DND-41 (cell line): ENCODE data around the gene RALGAPA2.

Experiments
- ATAC-seq: fragments of 200-7000 bp; cut with Tn5 transposase; 3 replicates; pipeline ENCODE4 v1.9.1; 2021; ENCODE audit warnings: low read depth; ENCODE audit not compliant: insufficient read depth
- DNase-seq: peaks from one replicate; pipeline ENCODE4 v3.0.0-alpha.2; 2020
- H2AFZ ChIP-seq: 2 replicates; pipeline ENCODE4 v1.6.0; 2012; ENCODE audit warnings: low read depth, low read length
- H3K27ac ChIP-seq: 2 replicates; pipeline ENCODE4 v1.5.1; 2012; ENCODE audit warnings: low read length, inconsistent platforms
- H3K27me3 ChIP-seq: fragments of 200-600 bp; sonication (generic); 2 replicates; pipeline ENCODE4 v1.6.0; 2012; ENCODE audit warnings: low read length, mild to moderate bottlenecking, inconsistent platforms; ENCODE audit not compliant: insufficient read depth, poor library complexity
- H3K36me3 ChIP-seq: 2 replicates; pipeline ENCODE4 v1.5.1; 2012; ENCODE audit warnings: low read length, inconsistent platforms; ENCODE audit not compliant: insufficient read depth
- H3K4me1 ChIP-seq: 2 replicates; pipeline ENCODE4 v1.5.1; 2012; ENCODE audit warnings: mild to moderate bottlenecking, low read length; ENCODE audit not compliant: insufficient read depth
- H3K4me2 ChIP-seq: 2 replicates; pipeline ENCODE4 v1.6.0; 2012; ENCODE audit warnings: mild to moderate bottlenecking, moderate library complexity, low read length, inconsistent platforms; ENCODE audit not compliant: insufficient read depth
- H3K4me3 ChIP-seq, 2 experiments: fragments of 200-600 bp in 1 of 2; shearing (Covaris generic) in 1 of 2; 2 replicates each; pipeline ENCODE4 v1.5.1; 2012 to 2016; ENCODE audit warnings: inconsistent platforms in 2 of 2, low read length in 2 of 2, mild to moderate bottlenecking in 2 of 2, low read depth in 1 of 2, moderate library complexity in 1 of 2
- H3K79me2 ChIP-seq: 2 replicates; pipeline ENCODE4 v1.6.0; 2012; ENCODE audit warnings: low read length, inconsistent platforms; ENCODE audit not compliant: insufficient read depth
- H3K9ac ChIP-seq: 2 replicates; pipeline ENCODE4 v1.6.0; 2012; ENCODE audit warnings: low read depth, mild to moderate bottlenecking, inconsistent platforms, low read length, moderate library complexity
- H3K9me3 ChIP-seq: 2 replicates; pipeline ENCODE4 v1.5.1; 2012; ENCODE audit warnings: low read length, moderate library complexity, mild to moderate bottlenecking, inconsistent platforms; ENCODE audit not compliant: insufficient read depth, severe bottlenecking
- H4K20me1 ChIP-seq: 2 replicates; pipeline ENCODE4 v1.6.0; 2012; ENCODE audit warnings: low read length; ENCODE audit not compliant: insufficient read depth
- CTCF ChIP-seq: IDR thresholded peaks from 2 replicates; pipeline ENCODE4 v1.5.1; 2012; ENCODE audit warnings: borderline replicate concordance, low read length, moderate library complexity, mild to moderate bottlenecking; ENCODE audit not compliant: poor library complexity, severe bottlenecking; ENCODE audit errors: extremely low read depth
- EZH2 ChIP-seq: IDR thresholded peaks from 3 replicates; pipeline ENCODE4 v1.6.1; 2012; ENCODE audit warnings: borderline replicate concordance, low read depth, mild to moderate bottlenecking, moderate library complexity, low read length, inconsistent platforms; ENCODE audit not compliant: severe bottlenecking

The RALGAPA2 gene

GRCh38 chr20:20571068-20571780, 141.2 kb downstream of the RALGAPA2 start:
- H3K4me3 ChIP-seq: no peak overlapping the region
- no peak overlapping the region for H3K4me2 ChIP-seq
- H3K79me2 ChIP-seq: no peaks in the 10 kb centered on the region
- no peak overlapping the region for H2AFZ ChIP-seq
- H3K27ac ChIP-seq: no peak overlapping the region
- peaks cover 16% of the 10 kb centered on the region for H3K36me3 ChIP-seq
- no peaks in the 10 kb centered on the region for H4K20me1 ChIP-seq
- no peak for DNase-seq
- H3K27me3 ChIP-seq: no peaks in the 10 kb centered on the region
- ATAC-seq: no peak
- H3K4me1 ChIP-seq: no peaks in the 10 kb centered on the region
- no peaks in the 10 kb centered on the region for H3K9me3 ChIP-seq
- TF ChIP-seq CTCF: no peak
- no peak for TF ChIP-seq EZH2
- no peak overlapping the region for H3K9ac ChIP-seq

- no peaks in the 10 kb centered on the region for H3K4me1 ChIP-seq
- H3K27ac ChIP-seq: no peak overlapping the region
- H3K4me3 ChIP-seq: no peak overlapping the region
- H3K9ac ChIP-seq: no peak overlapping the region
- H3K79me2 ChIP-seq: no peaks in the 10 kb centered on the region
- ATAC-seq (peak; percentile 68; the same call in 2 of the 3 replicates), DNase-seq (peak; percentile 41)
- no peaks in the 10 kb centered on the region for H3K9me3 ChIP-seq
- TF ChIP-seq EZH2 (no peak), CTCF (peak; percentile 81)
- H3K27me3 ChIP-seq: no peaks in the 10 kb centered on the region
- no peaks in the 10 kb centered on the region for H4K20me1 ChIP-seq
- H2AFZ ChIP-seq: no peak overlapping the region
- H3K36me3 ChIP-seq: peaks cover 13% of the 10 kb centered on the region
- H3K4me2 ChIP-seq: no peak overlapping the region
Measured at GRCh38 chr20:20568604-20569205, 143.7 kb downstream of the RALGAPA2 start.

GRCh38 chr20:20567712-20568111, 144.7 kb downstream of the RALGAPA2 start:
- no peak for DNase-seq
- Histone ChIP-seq H3K9ac (no peak overlapping the region), H3K27ac (no peak overlapping the region), H4K20me1 (no peaks in the 10 kb centered on the region), H3K36me3 (peaks cover 13% of the 10 kb centered on the region), H3K4me1 (no peaks in the 10 kb centered on the region), H3K9me3 (no peaks in the 10 kb centered on the region), H3K27me3 (no peaks in the 10 kb centered on the region), H3K4me3 (no peak overlapping the region), H3K4me2 (no peak overlapping the region), H2AFZ (no peak overlapping the region), H3K79me2 (no peaks in the 10 kb centered on the region)
- ATAC-seq: no peak
- TF ChIP-seq CTCF (no peak), EZH2 (no peak)
